GM10248 (cell line): ENCODE results near the gene HNRNPA2B1.
"Not testable (repeated sequence)": the region's sequence is repeated elsewhere in the genome, so short reads cannot be mapped to it uniquely, and the experiment has no call there.

Experiments
- CTCF ChIA-PET: fragments of 300-600 bp; sonication (Branson Sonifier 250); formaldehyde crosslinking; extraction: SDS; loops from one replicate; lab custom pipeline; 2021; ENCODE audit warnings: antibody characterized with exemption; lab: Yijun Ruan, JAX
- POLR2A ChIA-PET: fragments of 350-650 bp; sonication (Branson Sonifier 250); formaldehyde crosslinking; extraction: SDS; loops from one replicate; lab custom pipeline; 2020; ENCODE audit warnings: antibody characterized with exemption; lab: Yijun Ruan, JAX
- DNase-seq: peaks from one replicate; pipeline ENCODE4 v3.0.0; 2012; ENCODE audit errors: extremely low spot score
- TF ChIP-seq, protein P1 (sequence below): IDR thresholded peaks from 2 replicates; pipeline ENCODE4 v1.5.1; 2012; ENCODE audit warnings: mild to moderate bottlenecking, low read depth; ENCODE audit errors: extremely low read depth, missing control alignments, control extremely low read depth

Gene HNRNPA2B1

DNA sequence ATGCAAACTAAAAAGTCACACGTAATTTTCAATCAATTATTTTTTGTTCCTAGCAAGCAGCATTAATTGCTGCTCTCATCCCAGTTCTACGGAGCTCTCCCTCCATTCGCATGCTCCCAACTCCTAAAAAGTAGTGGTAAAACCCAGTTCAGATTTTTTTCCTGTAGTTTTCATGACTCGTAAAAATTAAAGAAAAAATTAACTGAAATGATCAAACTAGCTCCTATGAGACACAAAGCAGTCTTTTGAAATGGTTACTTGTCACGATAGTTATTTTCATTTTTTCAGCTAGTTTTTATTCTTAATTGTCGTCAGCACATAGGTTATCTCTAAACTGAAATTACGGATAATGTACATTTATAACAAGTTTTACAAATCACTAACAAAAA, 1.8 kb downstream of the HNRNPA2B1 start:
- CTCF ChIA-PET: interaction anchor here (0.6 to 3.3 kb wide), 15 partner anchors 10 to 305 kb away, joined by 3 to 48 read pairs (median 4); partner anchors contain the start of gene NFE2L3
- no peak for DNase-seq
- POLR2A ChIA-PET: interaction anchor here (1.1 to 2.8 kb wide), 2 partner anchors 11 to 98 kb away, joined by 3 to 41 read pairs; no protein-coding TSS in a partner anchor
- TF ChIP-seq, protein P1, sequence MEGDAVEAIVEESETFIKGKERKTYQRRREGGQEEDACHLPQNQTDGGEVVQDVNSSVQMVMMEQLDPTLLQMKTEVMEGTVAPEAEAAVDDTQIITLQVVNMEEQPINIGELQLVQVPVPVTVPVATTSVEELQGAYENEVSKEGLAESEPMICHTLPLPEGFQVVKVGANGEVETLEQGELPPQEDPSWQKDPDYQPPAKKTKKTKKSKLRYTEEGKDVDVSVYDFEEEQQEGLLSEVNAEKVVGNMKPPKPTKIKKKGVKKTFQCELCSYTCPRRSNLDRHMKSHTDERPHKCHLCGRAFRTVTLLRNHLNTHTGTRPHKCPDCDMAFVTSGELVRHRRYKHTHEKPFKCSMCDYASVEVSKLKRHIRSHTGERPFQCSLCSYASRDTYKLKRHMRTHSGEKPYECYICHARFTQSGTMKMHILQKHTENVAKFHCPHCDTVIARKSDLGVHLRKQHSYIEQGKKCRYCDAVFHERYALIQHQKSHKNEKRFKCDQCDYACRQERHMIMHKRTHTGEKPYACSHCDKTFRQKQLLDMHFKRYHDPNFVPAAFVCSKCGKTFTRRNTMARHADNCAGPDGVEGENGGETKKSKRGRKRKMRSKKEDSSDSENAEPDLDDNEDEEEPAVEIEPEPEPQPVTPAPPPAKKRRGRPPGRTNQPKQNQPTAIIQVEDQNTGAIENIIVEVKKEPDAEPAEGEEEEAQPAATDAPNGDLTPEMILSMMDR: no peak

DNA sequence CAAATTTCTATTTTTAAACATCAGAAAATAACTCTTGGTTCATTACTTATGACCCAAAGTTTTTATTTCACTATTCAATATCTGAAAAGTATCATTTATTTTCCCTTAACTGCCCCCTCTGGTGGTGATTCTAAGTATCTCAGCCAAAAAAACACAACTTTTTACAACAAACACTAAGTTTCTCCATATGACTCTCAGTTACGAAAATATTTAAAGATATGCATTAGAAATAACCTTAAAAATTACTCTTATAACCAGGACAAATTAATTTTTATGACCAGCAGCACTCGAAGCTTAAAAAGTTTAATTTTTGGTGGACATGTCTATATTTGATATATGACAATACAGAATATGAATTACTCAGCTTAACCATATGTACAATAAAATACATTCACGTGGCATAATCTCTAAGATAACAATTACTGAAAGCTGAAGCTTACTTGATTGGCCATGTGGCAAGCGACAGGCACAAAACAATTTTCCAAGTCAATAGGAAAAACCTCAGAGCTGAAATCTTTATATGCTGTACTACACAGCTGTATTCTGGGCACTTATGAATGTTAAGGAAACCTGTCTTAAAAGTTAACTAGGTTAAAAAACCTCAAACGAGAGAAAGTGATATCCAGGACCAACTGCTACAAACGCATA, 2.3 kb downstream of the HNRNPA2B1 start:
- ChIA-PET POLR2A (interaction anchor here (1.1 to 2.8 kb wide), 5 partner anchors 10 to 97 kb away, joined by 3 to 41 read pairs (median 4); partner anchors contain the start of gene NFE2L3), CTCF (interaction anchor here (0.6 to 3.3 kb wide), 16 partner anchors 10 to 304 kb away, joined by 3 to 48 read pairs (median 4); partner anchors contain the start of gene NFE2L3)
- TF ChIP-seq, protein P1: peak; percentile 60
- no peak for DNase-seq

DNA sequence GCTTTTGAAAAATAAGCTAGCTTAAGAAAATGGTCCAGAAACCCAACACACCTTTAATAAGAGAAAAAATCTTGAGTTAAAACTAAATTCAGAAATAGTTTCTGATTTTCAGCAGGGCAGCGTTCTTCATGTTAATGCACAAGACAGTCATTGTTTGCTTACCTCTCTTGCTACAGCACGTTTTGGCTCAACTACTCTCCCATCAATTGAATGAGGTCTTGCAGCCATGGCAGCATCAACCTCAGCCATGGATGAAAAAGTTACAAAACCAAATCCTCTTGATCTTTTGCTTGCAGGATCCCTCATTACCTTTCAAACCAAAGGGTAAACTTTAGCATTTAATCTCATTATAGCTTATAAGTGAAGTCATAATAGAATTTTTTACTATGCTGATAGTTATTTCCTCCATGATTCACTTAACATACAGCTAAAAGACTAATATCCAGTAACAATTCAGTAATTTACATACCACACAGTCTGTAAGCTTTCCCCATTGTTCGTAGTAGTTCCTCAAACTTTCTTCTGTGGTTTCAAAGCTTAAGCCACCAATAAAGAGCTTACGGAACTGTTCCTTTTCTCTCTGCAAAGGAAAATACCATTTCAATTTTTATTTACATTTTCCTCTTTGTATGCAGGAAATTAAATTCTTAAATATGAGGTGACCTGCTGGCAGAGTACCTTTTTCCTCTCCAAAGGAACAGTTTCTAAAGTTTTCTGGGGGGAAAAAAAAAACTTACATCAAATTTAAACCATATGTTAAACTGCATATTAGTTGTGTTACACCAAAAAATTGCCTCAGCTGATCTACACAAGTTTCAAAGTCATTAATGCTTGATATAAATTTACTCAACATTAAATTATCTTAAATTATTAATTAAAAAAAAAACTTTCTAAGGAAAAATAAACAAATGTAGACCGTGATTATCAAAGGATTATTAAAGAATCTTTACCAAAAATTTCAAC, 3.1 kb downstream of the HNRNPA2B1 start:
- ChIA-PET CTCF (interaction anchor here (0.7 to 3.3 kb wide), 15 partner anchors 8 to 303 kb away, joined by 3 to 48 read pairs (median 4); partner anchors contain the start of gene NFE2L3), POLR2A (interaction anchor here (0.9 to 2.8 kb wide), 7 partner anchors 9 to 335 kb away, joined by 3 to 41 read pairs (median 5); partner anchors contain the start of gene NFE2L3)
- TF ChIP-seq, protein P1: no peak
- DNase-seq: no peak

DNA sequence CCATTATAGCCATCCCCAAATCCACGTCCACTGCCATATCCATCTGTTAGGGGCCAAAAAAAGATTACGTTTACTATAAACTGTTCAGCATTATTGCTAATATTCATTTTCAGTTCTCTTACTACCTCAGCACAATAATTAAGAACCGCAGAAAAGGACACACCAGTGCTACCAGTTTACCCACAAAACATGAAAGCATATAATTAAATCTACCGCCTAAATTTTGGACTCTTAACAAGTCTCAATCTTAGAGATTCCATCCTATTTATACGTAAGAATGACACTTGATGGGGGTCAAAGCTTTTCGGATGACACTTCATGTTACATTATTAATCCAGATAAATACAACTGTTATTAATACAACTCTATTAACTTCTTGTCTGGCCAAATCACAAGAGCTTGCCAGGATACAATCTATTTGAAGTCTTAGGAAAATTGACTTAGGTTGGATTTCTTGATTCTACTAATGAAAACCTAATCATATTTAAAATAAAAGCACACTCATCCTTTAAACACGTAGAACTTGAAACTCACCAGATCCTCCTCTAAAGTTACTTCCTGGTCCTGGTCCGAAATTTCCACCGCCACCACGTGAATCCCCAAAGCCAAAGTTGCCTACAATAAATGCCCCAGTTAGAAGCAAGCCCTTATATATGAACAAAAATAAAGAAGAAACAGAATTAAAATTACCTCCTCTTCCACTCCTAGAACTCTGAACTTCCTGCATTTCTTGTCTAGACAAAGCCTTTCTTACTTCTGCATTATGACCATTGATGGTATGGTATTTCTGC, 4.5 kb downstream of the HNRNPA2B1 start:
- DNase-seq: no peak
- TF ChIP-seq, protein P1: no peak
- CTCF ChIA-PET: interaction anchor here (1.3 to 3.3 kb wide), 2 partner anchors 8 to 98 kb away, joined by 3 to 48 read pairs; no protein-coding TSS in a partner anchor
- POLR2A ChIA-PET: interaction anchor here (1.7 to 2.8 kb wide), 3 partner anchors 8 to 304 kb away, joined by 6 to 41 read pairs (median 7); partner anchors contain the start of gene NFE2L3

DNA sequence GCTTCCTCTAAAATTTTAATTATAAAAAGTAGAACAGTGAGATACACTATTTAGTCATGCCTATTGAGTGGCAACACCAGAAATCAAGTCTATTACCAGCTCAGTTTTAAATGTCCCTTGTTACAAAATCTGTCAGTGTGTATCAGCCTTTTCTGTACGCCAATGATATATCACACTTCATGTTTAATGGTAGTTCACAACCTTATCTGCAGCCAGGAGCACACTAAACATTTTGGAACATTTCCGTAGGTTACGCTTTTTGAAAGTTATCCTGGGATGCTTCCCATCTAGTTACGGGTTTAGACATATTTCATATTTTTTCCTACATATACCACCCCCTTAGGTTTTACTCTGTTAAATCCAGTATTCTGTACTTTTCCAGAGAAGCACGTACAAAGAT, 5.4 kb downstream of the HNRNPA2B1 start:
- TF ChIP-seq, protein P1: no peak
- DNase-seq: no peak
- ChIA-PET CTCF (interaction anchor here (0.9 to 1.3 kb wide), 3 partner anchors 28 to 104 kb away, joined by 3 to 4 read pairs (median 3); partner anchors contain the start of gene NFE2L3), POLR2A (interaction anchor here (0.6 to 1.3 kb wide), 7 partner anchors 12 to 170 kb away, joined by 3 to 8 read pairs (median 6); no protein-coding TSS in a partner anchor)

DNA sequence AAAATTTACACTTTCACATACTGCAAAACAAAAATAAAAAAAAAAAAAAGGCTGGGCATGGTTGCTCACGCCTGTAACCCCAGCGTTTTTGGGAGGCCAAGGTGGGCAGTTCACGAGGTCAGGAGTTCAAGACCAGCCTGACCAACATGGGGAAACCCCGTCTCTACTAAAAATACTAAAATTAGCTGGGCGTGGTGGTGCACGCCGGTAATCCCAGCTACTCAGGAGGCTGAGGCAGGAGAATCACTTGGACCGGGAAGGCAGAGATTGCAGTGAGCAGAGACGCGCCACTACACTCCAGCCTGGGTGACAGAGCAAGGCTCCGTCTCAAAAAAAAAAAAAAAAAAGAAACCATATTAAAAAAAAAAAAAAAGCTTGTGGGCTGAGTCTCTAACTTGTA, 5.8 kb downstream of the HNRNPA2B1 start:
- POLR2A ChIA-PET: interaction anchor here (0.6 to 1.3 kb wide), 7 partner anchors 12 to 170 kb away, joined by 3 to 8 read pairs (median 6); no protein-coding TSS in a partner anchor
- CTCF ChIA-PET: interaction anchor here (0.9 to 1.3 kb wide), 3 partner anchors 28 to 104 kb away, joined by 3 to 4 read pairs (median 3); partner anchors contain the start of gene NFE2L3
- not testable (repeated sequence) for DNase-seq
